ENCODE measurements around the gene FNBP1. TPM values are rescaled to one million over a fixed set of nuclear protein-coding genes. Genes with fewer than 3 reads are reported as not detected.
"Not testable (repeated sequence)": the region's sequence is repeated elsewhere in the genome, so short reads cannot be mapped to it uniquely, and the experiment has no call there.

The FNBP1 gene
- total and polyA plus RNA-seq, 8 donors, result 5.3 to 18.5 (median 7.1) TPM

GRCh38 chr9:130018265-130018664 is 24.7 kb downstream of the FNBP1 start:
- H3K27me3 ChIP-seq, result no peaks in the 10 kb centered on the region
- no peaks in the 10 kb centered on the region for H3K36me3 ChIP-seq
- whole genome bisulfite sequencing, 2 donors, result 92 to 93% methylated on average over 4 of the region's 4 CpGs
- intact Hi-C loops (cut with DNase I), result no loop called here
- no peaks in the 10 kb centered on the region for H3K4me1 ChIP-seq
- no peak overlapping the region for H3K27ac ChIP-seq
- no peak for ATAC-seq
- no peak for FAIRE-seq
- TF ChIP-seq CTCF (IDR thresholded peaks at IDR 0.05), result no peak
- H3K9me3 ChIP-seq, result no peaks in the 10 kb centered on the region
- no peak for DNase-seq
- H3K4me3 ChIP-seq, result no peak overlapping the region

GRCh38 chr9:130017510-130017909 is 25.5 kb downstream of the FNBP1 start:
- WGBS, 2 donors, result 95 to 97% methylated on average over 8 of the region's 8 CpGs
- not testable (repeated sequence) for FAIRE-seq

GRCh38 chr9:130017076-130017475 is 25.9 kb downstream of the FNBP1 start:
- no peak overlapping the region for H3K4me3 ChIP-seq
- intact Hi-C loops (cut with DNase I), result no loop called here
- H3K27me3 ChIP-seq, result no peaks in the 10 kb centered on the region
- no peaks in the 10 kb centered on the region for H3K9me3 ChIP-seq
- H3K27ac ChIP-seq, result peak overlapping the region in 1 of 4 donors; percentile 16
- H3K4me1 ChIP-seq, result no peaks in the 10 kb centered on the region
- no peak for DNase-seq
- FAIRE-seq, result no peak
- ATAC-seq, result no peak
- no peak for TF ChIP-seq CTCF (IDR thresholded peaks at IDR 0.05)
- WGBS, 2 donors, result 25 to 34% methylated on average over 2 of the region's 2 CpGs
- H3K36me3 ChIP-seq, result no peaks in the 10 kb centered on the region

More at GRCh38 chr9:130017510-130017909, 25.5 kb downstream of the FNBP1 start:
- H3K4me1 ChIP-seq; DNase-seq; H3K4me3 ChIP-seq; ATAC-seq; H3K27me3 ChIP-seq; intact Hi-C loops (cut with DNase I); H3K27ac ChIP-seq; H3K9me3 ChIP-seq; H3K36me3 ChIP-seq: not testable (repeated sequence)

GRCh38 chr9:130015353-130016019 is 27.5 kb downstream of the FNBP1 start:
- Histone ChIP-seq H3K27ac (peak overlapping the region in 1 of 4 donors; percentile 33), H3K27me3 (no peaks in the 10 kb centered on the region), H3K4me1 (no peaks in the 10 kb centered on the region), H3K36me3 (no peaks in the 10 kb centered on the region), H3K4me3 (no peak overlapping the region), H3K9me3 (no peaks in the 10 kb centered on the region)
- TF ChIP-seq CTCF (IDR thresholded peaks at IDR 0.05), result no peak
- FAIRE-seq (no peak), DNase-seq (no peak), ATAC-seq (no peak)
- 96% methylated on average over 5 of the region's 5 CpGs for WGBS, 2 donors
- intact Hi-C loops (cut with DNase I), result no loop called here

- DNase-seq, result no peak
- FAIRE-seq, result no peak
- no peak for ATAC-seq
- H3K36me3 ChIP-seq, result no peaks in the 10 kb centered on the region
- no peak for TF ChIP-seq CTCF (IDR thresholded peaks at IDR 0.05)
- 70 to 82% methylated on average over 2 of the region's 2 CpGs for whole genome bisulfite sequencing, 2 donors
- H3K4me1 ChIP-seq, result no peaks in the 10 kb centered on the region
- no peak overlapping the region for H3K27ac ChIP-seq
- no peaks in the 10 kb centered on the region for H3K27me3 ChIP-seq
- H3K9me3 ChIP-seq, result no peaks in the 10 kb centered on the region
- H3K4me3 ChIP-seq, result no peak overlapping the region
- intact Hi-C loops (cut with DNase I), result no loop called here
These were observed 29.7 kb downstream of the FNBP1 start for GRCh38 chr9:130013326-130013725.

Data from pancreas (tissue), 10 donors.